Esophagus muscularis mucosa (tissue), 4 donors: ENCODE results near the gene SND1. TPM values are rescaled to one million over a fixed set of nuclear protein-coding genes. Genes with fewer than 3 reads are reported as not detected.

Source experiments
- DNase-seq: peaks from one replicate; pipeline ENCODE4 v3.0.0-alpha.2; 2017; ENCODE audit errors: extremely low spot score
- H3K27ac ChIP-seq, 4 donors: fragments of 200-600 bp; sonication (generic); replicated peaks in 1 of 4; 1 replicate in 3 of 4; 2 replicates in 1 of 4; pipeline ENCODE4 v1.5.1; 2016 to 2019; ENCODE audit warnings: mild to moderate bottlenecking in 1 of 4
- H3K27me3 ChIP-seq, 4 donors: fragments of 200-600 bp; sonication (generic); one replicate each; pipeline versions ENCODE4 v1.5.1 to v1.6.0; 2016 to 2019
- H3K36me3 ChIP-seq, 4 donors: fragments of 200-600 bp; sonication (generic); one replicate each; pipeline ENCODE4 v1.5.1; 2016 to 2019
- H3K4me1 ChIP-seq, 4 donors: fragments of 200-600 bp; sonication (generic); one replicate each; pipeline ENCODE4 v1.5.1; 2016 to 2019
- H3K4me3 ChIP-seq, 4 donors: fragments of 200-600 bp; sonication (generic); 1 replicate in 2 of 4; 2 replicates in 2 of 4; pipeline ENCODE4 v1.5.1; 2016 to 2019; ENCODE audit warnings: mild to moderate bottlenecking in 4 of 4, moderate library complexity in 1 of 4
- H3K9me3 ChIP-seq, 4 donors: fragments of 200-600 bp; sonication (generic); 1 replicate in 3 of 4; 2 replicates in 1 of 4; pipeline ENCODE4 v1.5.1; 2016 to 2019
- CTCF ChIP-seq, 3 experiments: fragments of 200-600 bp in 2 of 3; fragments of 450-650 bp in 1 of 3; sonication (generic) in 2 of 3; IDR thresholded peaks; one replicate each; pipeline ENCODE4 v1.5.1; 2017 to 2019; ENCODE audit warnings: antibody characterized with exemption in 3 of 3, mild to moderate bottlenecking in 2 of 3, moderate library complexity in 1 of 3
- EP300 ChIP-seq: sonication (generic); formaldehyde crosslinking; IDR thresholded peaks from one replicate; pipeline ENCODE4 v1.6.1; 2017; ENCODE audit warnings: antibody characterized with exemption
- POLR2A ChIP-seq: fragments of 450-650 bp; IDR thresholded peaks from one replicate; pipeline ENCODE4 v1.6.1; 2017; ENCODE audit warnings: antibody characterized with exemption, moderate library complexity, mild to moderate bottlenecking, low read depth
- POLR2AphosphoS5 ChIP-seq, 2 donors: sonication (generic); formaldehyde crosslinking; IDR thresholded peaks; one replicate each; pipeline ENCODE4 v1.6.1; 2017; ENCODE audit warnings: antibody characterized with exemption in 2 of 2
- WGBS: methylation state at CpG from one replicate; pipeline ENCODE4 v1.1.5; 2018; 5-methylcytosine and 5-hydroxymethylcytosine counted together
- intact Hi-C: fragments of 100-400 bp; cut with DNase I; formaldehyde crosslinking; loops from one replicate; pipeline ENCODE4 v1.15.1; 2023
- total RNA-seq, 4 donors: library from RNA; depleted of rRNA; stranded (reverse); fragments of >200 nt; gene quantifications; one replicate each; pipeline versions ENCODE4 v1.1.0 to v1.2.1, GENCODE V29; 2016

SND1 gene
- total RNA-seq, 4 donors from 2014 or later: 71.4 to 91.2 (median 81.3) TPM

- Histone ChIP-seq H3K27ac (no peak overlapping the region), H3K4me3 (no peak overlapping the region), H3K9me3 (no peaks in the 10 kb centered on the region), H3K4me1 (no peaks in the 10 kb centered on the region), H3K36me3 (peaks cover 12 to 63% (median 48%) of the 10 kb centered on the region in 4 donors), H3K27me3 (no peaks in the 10 kb centered on the region)
- intact Hi-C loops: no loop called here
- TF ChIP-seq CTCF (IDR thresholded peaks at IDR 0.05) (no peak), POLR2AphosphoS5 (IDR thresholded peaks at IDR 0.05) (no peak), POLR2A (no peak), EP300 (no peak)
- WGBS: 95% methylated on average over 3 of the region's 3 CpGs
- DNase-seq: no peak
These were observed 38.8 kb downstream of the SND1 start for GRCh38 chr7:127690806-127691205.

DNA sequence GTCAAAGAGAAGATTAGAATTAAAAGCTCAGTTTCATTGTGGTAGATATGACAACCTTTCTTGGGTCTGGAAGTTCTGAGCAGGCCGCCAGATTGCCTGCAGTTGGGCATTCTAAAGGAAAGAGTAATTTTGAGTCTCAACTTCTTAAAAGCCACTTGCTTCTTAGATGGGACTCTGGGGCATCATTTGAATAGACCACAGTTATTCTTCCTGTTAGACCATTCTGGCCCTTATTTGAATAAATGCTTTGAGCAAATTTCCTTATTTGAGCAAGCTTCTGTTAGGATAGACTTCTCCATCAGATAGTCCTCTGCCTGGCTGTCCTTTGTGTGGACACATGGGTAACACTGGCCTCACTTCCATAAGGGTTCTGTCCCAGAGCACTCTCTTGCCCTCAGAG, 40.2 kb downstream of the SND1 start:
- H3K9me3 ChIP-seq: no peaks in the 10 kb centered on the region
- no peak for TF ChIP-seq EP300
- TF ChIP-seq POLR2A: no peak
- no peak for TF ChIP-seq CTCF (IDR thresholded peaks at IDR 0.05)
- no peak for TF ChIP-seq POLR2AphosphoS5 (IDR thresholded peaks at IDR 0.05)
- no peak overlapping the region for H3K27ac ChIP-seq
- no peak overlapping the region for H3K4me3 ChIP-seq
- intact Hi-C loops: no loop called here
- DNase-seq: no peak
- H3K4me1 ChIP-seq: no peaks in the 10 kb centered on the region
- H3K27me3 ChIP-seq: no peaks in the 10 kb centered on the region
- WGBS: 100% methylated on average over 1 of the region's 1 CpG
- peaks cover 12 to 60% (median 44%) of the 10 kb centered on the region in 4 donors for H3K36me3 ChIP-seq

- H3K9me3 ChIP-seq: no peaks in the 10 kb centered on the region
- DNase-seq: no peak
- H3K27me3 ChIP-seq: no peaks in the 10 kb centered on the region
- no peak overlapping the region for H3K27ac ChIP-seq
- H3K4me3 ChIP-seq: no peak overlapping the region
- TF ChIP-seq EP300 (no peak), CTCF (IDR thresholded peaks at IDR 0.05) (no peak), POLR2AphosphoS5 (IDR thresholded peaks at IDR 0.05) (no peak), POLR2A (no peak)
- intact Hi-C loops: no loop called here
- H3K4me1 ChIP-seq: no peaks in the 10 kb centered on the region
- H3K36me3 ChIP-seq: peaks cover 14 to 89% (median 68%) of the 10 kb centered on the region in 4 donors
- 71% methylated on average over 2 of the region's 2 CpGs for WGBS
These were observed 47.9 kb downstream of the SND1 start for GRCh38 chr7:127699853-127700252.

GRCh38 chr7:127702052-127702652, 50.2 kb downstream of the SND1 start:
- intact Hi-C loops: no loop called here
- H3K36me3 ChIP-seq: peaks cover 23 to 93% (median 69%) of the 10 kb centered on the region in 4 donors
- WGBS: 90% methylated on average over 6 of the region's 6 CpGs

More at GRCh38 chr7:127702052-127702652, 50.2 kb downstream of the SND1 start:
- no peaks in the 10 kb centered on the region for H3K4me1 ChIP-seq
- H3K27ac ChIP-seq: no peak overlapping the region
- no peak for DNase-seq
- H3K4me3 ChIP-seq: no peak overlapping the region
- H3K9me3 ChIP-seq: no peaks in the 10 kb centered on the region
- TF ChIP-seq EP300: no peak
- no peak for TF ChIP-seq POLR2AphosphoS5 (IDR thresholded peaks at IDR 0.05)
- TF ChIP-seq CTCF (IDR thresholded peaks at IDR 0.05): no peak
- no peak for TF ChIP-seq POLR2A
- no peaks in the 10 kb centered on the region for H3K27me3 ChIP-seq
